UCSD-AML1 (cell line): ENCODE data around the gene ELAVL2.

Source experiments
- DNase-seq: peaks from one replicate; lab custom pipeline; 2025; ENCODE audit not compliant: unreplicated experiment; lab: John Stamatoyannopoulos, UW

The ELAVL2 gene

DNA sequence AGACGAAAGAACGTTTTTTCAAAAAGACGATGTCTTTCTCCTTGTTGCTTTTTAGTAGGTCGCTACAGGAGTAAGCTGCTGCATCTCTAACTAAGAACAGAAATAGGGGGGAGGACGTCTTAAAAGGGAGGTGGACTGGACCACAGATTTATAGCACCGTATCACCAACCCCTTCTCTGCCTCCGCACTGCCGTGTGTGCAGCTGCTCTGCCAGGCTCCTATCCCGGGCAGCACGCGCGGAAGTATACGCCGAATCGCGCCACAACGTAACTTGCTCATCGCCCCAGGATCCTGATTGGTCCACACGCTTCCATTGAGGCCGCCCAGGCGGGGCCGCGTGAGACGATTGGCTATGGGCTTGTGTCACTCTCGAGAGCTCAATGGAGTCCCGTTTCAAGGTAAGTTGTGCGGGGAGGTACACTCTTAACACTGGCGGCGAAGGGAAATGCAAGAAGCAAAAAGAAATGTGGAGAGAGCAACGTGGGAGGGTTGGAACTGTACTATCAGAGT lies at the start of gene ELAVL2:
Gene ELAVL2 (minus strand): TSS at position 121 of the 510 bp plus-strand sequence. CDS start 64,006 bp downstream, outside the sequence.
- no peak for DNase-seq

DNA sequence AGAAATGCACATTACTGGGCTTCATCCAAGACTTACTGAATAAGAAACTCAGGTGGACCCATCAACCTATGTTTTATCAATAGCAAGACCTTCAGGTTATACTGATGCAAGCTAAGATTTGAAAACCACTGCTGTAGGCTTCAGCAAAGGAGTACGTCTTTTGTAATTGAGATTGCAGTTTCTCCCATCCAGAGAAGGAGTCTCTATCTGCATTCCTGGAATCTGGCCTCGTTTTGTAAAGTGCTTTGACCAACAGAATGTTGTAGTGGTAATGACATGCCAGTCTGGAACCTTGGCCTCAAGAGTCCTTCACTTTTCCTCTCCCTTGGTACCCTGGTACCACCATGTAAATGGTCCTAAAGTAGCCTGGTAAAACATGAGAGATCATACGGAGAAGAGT lies 32.2 kb upstream of the ELAVL2 start:
- no peak for DNase-seq

DNA sequence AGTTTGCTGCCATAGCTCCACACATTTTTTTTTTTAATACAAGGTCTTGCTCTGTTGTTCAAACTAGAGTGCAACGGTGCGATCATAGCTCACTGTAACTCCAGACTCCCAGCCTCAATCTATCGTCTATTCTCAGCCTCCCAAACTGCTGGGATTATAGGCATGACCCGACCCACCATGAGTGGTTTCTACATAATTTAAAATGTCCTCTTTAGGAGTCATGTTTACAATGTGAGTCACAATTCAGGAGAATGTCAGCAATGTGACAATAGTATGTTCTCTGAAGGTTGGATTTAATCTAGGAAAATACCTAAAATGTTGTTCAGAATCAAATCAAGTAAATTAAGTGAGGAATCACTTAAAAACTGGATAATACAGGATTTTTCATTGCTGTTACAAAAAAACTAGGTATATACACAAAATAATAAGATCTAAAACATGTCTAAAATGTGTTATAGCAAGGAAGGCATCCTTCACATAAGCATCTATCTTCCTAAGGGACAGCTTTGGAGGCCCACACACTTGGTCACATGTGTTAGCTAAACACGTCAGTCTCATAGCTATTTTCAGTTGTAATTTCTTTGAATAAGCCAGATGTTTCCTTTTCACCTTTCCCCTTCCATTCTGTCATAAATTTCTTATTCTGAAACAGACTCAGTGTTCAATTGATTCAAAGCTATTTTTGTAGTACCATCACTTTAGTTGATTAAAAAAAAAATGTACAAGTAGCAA lies 30.0 kb upstream of the ELAVL2 start:
- DNase-seq, result no peak

DNA sequence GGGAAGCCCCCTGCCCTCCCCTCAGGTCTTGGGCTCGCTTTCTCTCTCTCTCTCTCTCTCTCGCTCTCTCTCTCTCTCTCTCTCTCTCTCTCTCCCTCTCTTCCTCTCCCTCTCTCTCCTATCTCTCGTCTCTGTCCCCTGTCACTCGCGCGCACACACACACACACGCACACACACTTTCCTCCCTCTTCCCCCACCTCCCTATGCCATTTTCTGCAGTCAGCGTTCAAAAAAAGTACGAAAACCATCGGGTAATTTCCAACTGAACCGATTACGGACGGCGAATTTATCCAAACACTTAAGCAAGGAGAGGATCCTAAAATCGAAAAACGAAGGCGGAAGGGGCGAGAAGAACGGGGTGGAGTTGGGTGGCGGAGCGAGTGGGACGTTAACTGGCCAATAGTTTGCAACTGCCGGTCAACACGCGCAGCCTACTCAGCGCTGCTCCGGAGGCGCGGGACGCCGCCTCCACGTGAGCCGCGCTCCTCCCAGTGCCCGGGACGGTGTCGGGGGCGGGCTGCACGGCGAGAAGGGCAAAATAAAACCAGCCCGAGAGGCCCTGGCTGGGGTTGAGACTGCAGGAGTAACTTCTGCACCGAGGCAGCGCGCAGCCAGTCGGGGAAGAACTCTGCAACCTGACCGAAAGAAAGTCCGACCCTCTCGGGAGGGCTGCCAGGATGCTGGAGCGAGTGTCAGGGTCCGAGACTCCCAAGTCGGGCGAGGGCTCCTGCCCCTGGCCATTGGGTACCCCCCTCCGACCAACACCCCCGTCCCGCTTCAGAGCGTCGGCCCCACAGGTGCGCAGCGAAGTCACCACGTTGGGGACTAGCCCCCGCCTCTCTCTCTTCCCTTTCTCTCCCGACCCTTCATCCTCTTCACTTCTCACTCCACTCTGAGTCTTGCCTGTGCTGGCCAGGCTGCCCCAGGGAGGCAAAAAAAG lies 24.9 kb upstream of the ELAVL2 start:
- DNase-seq, result no peak

DNA sequence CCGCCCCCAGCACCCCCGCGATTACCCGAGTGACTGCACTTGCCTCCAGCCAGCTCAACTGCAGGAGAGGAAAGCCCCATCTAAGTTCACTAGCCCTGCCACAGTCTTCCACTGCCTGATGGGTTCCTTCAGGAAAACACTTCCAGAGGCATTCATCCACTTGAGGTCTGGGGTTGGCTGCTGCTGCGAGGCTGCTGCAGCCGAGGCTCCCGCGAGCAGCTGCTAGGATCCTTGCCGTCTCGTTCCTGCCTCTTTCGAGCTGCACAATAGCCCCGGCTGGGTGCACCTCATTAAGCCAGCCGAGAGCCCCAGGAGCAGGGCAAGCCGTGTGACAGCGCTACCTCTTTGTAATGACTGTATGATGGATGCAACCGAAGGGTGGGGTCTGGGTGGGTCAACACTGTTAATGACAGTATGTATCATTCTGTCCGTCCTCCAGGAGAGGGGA lies 24.2 kb upstream of the ELAVL2 start:
- DNase-seq, result no peak

DNA sequence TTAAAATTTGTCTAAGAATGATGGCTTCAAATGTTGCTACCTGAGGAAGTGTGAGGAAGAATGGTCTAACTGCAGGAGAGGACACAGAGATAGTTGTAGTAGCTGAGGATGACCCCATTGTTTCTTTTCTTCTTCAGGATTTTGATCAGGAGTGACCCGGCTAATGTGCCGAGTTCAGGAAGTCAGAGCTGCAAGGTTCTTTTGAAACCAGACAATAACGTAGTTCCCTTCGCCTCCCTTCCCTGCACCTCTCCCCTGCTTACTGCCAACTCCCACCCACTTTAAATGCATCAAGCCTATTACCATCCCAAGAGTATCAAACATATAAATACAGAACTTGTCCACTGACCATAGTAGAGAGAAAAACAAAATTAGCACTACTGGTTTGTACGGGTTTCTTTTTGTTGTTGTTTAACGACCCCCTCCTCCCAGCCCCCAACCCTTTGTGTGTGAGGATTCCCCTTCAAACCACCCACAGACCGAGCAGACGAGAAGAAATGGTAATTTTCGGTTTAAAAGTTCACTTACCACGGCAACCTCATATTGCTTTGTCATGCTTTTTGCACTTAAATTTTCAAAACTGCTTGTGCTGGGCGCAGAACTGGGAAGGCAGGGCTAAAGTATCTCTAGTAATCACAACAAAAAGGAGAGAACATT lies 23.5 kb upstream of the ELAVL2 start:
- no peak for DNase-seq

DNA sequence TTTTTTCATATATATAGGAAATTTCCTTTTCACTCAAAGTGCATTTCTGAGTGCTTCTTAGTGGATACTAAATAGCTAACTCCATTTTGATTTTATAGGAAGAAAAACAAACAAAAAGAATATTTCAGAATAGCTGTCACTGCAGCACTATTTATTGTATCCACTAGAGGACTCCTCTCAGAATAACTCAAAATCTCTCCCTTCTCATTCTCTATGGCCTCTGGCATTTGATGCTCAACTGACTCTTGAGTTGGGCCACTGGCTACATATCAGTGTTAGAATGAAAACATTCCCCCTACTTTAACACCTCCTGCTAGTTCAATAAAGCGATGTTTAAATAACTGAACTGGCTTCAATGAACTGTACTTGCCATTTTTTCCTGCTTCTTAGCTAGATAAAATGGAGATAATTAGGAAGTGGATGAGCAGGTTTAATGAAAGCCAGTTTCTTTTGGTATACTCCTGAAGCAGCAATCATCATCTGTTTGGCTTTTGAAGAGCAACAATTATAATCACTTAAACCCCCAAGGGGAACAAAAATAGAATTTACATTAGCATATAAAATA lies 16.6 kb upstream of the ELAVL2 start:
- DNase-seq, result no peak

DNA sequence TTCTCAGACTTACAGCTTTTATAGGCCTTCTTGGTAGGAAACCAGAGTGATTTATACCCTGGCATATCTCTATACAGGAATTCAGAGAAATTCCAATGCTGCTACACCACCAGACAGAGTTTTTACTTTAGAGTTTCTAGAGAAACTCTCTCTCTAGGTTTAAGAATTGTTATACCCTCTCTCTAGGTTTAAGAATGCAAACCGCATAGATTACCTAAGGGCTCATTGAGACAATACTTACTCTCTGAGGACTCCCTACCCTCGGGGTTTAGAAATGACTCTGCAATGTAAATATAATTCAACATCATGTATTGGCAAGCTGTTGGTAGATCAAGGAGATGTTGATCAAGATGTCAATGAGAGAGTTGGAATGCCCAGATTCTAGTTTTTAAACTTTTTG lies 15.3 kb upstream of the ELAVL2 start:
- DNase-seq, result no peak

DNA sequence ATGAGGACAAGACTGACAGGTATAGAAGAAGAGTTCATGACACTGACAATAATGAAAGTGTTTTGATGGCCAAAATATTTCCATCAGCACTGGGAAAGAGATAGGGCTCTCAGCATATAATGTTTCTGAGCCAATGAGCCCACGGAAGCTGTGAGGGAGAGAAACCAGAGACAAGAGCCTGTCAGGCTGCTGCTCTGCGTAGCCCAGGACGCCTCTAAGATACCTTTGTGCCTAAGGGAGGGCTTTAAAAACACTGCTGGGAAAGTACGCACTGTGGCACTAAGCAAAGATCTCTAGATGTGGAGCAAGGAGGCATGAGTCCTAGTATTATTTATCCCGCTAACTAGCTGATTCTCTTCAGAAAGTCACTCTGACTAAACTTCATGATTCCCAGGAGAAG lies 11.0 kb upstream of the ELAVL2 start:
- DNase-seq, result no peak

DNA sequence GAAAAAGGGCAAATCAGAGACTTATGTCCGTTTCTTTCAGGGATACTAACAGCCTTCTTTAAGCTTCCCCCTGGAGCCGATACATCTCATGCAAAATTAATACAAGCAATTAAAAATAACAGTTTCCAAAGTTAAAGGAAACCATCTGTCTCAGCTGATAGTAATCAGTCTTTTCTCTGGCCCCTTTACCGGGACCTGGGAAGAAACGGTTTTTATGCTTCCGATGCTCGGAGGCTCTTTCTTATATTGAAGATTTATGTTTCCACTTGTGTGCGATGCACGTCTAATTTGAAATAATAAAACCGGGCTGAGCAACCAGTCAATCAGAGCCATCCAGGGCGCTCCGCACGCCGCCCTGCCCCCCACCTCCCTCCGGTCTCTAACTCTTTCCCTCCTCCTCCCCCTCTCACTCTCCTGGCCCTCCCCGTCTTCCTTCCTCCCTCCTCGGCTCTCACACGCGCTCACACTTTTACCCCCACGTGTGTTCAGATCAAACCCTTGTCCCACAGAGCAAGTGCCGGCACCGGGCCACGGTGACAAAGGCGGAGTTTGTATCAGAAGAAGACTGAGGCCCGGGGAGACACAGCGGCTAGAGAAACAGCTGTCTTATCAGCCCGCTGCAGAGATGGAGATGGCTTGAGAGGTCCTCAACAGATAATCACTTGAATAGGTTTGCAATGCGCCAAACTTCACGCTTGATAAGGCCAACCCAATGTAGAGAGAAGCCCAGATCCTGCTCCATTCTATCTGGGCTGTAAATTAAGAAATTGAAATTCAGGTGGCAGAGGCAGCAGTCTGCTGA lies 5.1 kb upstream of the ELAVL2 start:
- no peak for DNase-seq

DNA sequence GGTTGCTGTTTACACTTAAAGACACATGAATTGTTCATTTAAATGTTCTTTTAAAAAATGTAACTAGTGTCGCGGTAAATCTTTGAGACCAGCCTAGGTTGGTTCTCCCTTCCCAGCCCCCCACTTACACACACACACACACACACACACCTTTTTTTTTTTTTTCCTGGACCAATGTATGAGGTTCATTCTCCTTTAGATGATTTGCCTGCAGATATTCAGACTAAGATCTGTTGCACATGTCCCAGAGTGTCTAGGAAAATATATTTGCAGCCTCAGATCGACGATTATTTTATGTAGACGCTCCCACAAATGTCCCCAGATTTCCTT lies 4.4 kb upstream of the ELAVL2 start:
- DNase-seq, result no peak

DNA sequence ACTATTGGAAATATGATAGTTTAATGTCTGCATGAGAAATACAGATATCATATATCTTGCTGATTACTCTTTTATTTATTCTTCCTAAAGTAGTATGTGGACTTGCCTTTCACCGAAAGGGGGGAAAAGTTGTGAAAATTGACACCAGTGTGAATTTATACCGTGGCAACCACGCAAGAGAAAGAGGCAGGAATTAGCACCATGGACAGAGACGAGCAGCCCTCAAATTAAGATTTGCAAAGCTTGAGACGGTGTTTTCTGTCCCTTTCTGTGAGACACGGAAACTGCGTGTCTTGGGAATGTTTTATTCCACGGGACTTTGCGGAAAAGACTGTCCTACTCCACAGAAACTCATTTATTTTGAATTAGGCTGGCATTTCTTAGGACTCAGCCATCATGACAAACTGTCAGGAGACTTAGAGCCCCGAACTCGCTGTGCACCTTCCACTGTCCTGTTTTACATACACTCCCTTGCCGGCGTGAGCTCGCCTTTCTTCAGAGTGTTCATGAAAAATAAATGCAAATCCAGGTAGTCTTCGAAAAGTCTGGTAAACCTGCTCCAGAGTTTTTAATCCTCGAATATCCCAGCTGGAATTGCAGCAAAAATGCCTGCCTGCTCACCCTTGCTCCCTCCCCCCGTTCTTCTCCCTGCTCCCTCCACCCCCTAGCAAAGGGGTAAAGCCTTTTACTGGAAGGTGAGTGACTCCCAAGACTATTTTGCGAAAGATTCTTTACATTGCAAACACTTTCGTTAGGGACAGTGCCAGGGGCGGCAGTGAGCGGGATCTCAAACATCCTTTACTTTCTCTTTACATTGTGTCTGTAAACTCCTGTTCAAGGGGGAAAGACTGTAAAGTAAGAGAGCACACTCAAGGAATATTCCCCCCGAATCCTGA lies 3.8 kb upstream of the ELAVL2 start:
- no peak for DNase-seq

DNA sequence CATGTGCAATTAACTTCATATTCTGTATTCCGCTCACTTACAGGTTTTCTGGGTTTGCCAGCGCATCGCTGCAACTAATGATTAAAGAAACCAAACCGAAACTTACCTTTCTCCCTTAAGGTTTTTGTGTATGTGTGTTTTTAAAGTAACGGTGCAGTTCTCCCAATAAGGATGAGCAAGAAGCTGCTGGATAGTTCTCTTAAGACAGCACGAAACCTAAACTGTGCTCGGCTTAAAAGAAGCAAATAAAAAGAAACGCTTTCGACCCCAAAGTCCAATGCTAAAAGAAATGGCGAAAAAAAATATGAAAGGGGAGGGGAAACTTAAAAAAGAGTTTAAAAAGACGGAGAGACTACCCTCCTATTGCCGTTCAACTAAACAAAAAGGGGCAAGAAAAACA lies 340 bp downstream of the ELAVL2 start:
- DNase-seq, result no peak

DNA sequence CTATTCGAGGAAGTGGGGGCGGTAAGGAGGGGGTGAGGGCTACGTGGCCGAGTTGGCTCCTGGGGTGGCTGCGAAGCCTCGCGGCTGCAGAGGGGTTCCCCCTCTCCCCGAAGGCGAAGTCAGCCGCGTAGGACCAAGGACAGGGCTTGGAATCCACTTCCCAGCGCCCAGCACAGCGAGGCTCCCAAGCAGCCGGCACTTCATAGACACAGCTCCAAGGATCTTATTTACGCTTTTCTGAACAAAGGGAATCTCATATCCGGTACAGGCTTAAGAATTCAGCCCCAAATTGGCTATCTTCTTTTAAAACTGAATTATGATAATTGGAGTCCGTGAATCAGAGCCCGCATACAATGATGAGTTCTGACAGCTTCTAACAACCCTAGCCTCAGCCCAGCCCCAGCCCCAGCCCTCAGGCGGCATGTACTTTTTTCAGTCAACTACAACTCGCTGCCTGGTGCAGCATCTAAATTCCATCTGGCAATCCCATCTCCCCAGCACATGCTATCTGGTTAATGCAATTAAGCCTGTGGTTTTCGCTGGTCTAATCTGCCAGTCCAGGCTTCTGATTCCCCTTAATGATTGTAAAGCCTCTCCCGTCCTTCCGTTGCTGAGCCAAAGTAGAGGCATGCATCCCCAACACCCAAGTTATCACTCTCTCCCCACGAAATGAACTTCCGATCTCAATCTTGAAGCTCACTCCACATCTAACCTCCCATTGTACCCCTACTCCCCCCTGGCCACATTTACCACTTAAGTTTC lies 1.0 kb downstream of the ELAVL2 start:
- DNase-seq, result no peak

DNA sequence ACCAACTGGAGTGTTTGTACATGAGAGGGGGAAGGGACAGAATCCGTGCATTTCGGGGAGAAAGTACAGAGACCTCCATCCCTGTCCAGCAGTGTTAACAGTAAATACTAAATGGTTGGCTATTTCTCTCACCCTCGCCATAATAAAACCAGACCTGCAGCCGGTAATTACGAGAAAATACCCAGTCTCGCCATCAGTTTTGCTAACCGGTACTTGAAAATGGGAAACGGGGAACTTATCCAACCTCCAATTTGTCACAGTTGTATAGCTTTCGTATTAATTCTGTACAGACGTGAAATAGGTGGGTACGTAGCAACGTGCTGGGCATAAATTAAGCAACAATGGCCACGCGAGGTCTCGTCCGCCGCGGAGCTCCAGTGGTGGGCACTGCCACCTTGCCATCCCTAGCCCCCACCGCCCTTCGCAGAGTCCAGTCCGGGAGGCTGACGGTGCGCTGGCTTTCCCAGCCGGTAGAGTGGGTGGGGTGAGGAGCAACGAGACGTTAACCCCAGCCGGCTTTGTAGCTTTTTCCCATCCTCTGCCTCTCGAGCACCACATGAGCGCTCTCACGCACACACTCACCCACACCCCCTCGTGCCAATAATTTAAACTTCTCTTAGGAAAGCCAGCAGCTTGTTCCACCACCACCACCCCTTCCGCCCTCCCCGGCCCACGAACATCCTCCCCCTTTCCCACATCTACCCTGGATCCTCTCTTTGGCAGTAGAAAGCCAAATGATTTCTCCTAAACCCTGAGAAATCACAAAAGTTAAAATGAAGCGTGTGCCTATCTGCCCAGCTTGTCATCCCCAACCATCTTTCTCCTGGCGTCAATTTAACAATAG lies 1.8 kb downstream of the ELAVL2 start:
- no peak for DNase-seq

DNA sequence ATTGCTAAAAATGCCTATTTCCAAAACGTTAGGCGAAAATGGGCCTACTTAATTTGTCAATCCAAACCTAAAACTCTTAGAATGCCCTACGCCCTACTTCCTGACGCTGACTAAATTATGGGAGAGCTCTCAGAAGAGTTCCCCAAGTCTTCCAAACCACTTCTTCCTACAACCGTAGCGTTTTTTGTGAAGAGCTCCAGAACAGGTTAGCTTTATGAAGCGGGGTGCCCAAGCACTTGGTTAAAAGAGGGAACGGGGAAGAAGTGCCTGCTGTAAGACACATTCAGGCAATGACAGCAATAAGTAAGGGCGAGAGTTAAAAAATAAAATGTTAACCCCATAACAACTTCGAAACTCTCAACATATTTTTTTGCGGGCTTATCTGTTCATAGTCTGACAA lies 2.8 kb downstream of the ELAVL2 start:
- DNase-seq, result no peak

DNA sequence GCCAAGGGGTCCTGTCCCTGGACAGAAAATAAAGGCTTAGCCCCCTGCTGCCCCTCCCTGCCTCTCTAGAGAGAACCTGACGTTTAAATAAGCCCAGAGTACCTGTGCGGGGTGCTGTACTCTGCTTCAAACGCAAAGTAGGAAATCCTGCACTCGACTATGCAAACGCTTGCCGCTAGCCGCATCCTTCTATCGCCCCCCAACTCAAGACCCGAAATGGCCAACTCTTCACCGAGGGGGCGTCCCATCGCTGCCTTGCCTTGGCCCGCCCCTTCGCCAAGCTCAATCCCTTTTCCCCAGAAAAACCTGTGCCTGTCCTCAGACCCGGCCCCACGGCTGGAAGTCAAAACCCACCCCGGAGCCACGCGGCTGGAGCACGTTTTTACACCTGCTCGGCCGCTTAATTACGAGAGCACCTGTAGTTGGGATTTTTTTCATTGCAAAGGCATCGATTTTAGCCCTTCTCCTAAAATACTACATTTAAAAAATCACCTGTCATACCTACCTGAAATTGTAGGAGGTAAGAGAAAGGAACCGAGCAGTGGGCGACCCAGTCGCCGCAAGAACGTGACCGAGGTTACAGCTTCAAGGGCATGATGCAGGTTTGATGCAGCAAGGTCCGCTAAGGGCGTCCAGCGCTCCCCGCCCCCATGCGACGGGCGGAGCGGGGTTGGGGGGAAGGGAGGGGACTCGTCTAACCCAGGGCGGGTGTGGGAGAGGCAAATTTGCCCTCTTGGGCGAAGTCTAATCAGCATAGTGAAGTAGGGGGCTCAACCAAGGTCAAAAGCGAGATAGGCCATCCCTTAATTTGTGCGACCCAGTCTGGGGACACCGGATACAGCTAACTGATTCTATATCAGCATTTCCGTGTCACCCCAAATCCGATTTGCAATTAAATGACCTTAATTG lies 3.5 kb downstream of the ELAVL2 start:
- DNase-seq, result no peak
